Measurements from ENCODE around the gene ATF7. TPM values are rescaled to one million over a fixed set of nuclear protein-coding genes. Genes with fewer than 3 reads are reported as not detected.

The ATF7 gene
- total RNA-seq, 1 donor from 2014 or later: 61.2 TPM

DNA sequence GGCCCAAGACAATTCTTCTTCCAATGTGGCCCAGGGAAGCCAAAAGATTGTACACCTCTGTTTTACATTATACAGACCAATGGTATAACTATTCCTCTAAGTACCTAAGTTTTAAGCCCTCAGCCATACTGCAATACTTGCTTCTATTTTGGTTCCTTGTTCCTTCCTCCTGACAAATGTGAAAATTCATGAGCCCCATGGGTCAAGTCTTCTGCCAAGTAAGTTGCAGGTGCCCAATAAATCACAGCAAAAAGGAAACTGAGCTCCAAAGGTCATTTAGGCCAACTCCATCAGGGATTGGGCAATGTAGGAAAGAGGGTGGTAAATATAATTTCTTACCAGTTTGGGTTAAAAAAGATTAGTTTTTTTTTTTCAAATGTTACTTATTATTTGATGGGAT, 61.2 kb downstream of the ATF7 start:
- intact Hi-C loops (cut with DNase I): no loop called here

DNA sequence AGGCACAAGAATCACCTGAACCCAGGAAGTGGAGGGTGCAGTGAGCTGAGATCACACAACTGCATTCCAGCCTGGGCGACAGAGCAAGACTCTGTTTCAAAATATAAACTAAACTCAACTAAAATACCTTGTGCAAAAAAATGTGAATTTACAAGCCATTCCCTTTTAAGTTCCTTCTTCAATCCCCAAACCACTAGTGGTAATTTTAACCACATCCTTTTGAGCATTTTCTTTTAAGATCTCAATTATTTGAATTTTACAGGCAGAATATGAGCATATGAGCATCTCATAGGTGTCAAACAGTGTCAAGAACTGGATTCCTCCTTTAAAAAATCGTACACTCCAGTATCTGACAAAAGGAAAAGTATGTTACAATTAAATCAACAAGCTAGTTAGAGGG, 61.9 kb downstream of the ATF7 start:
- Histone ChIP-seq H3K9me3 (no peaks in the 10 kb centered on the region), H3K27me3 (ENCODE audit: low read depth) (no peaks in the 10 kb centered on the region), H3K36me3 (no peaks in the 10 kb centered on the region), H3K27ac (no peak overlapping the region), H3K4me3 (no peak overlapping the region), H3K4me1 (peaks cover 32% of the 10 kb centered on the region)
- no peak for ATAC-seq
- intact Hi-C loops (cut with DNase I): no loop called here
- TF ChIP-seq, protein P1, sequence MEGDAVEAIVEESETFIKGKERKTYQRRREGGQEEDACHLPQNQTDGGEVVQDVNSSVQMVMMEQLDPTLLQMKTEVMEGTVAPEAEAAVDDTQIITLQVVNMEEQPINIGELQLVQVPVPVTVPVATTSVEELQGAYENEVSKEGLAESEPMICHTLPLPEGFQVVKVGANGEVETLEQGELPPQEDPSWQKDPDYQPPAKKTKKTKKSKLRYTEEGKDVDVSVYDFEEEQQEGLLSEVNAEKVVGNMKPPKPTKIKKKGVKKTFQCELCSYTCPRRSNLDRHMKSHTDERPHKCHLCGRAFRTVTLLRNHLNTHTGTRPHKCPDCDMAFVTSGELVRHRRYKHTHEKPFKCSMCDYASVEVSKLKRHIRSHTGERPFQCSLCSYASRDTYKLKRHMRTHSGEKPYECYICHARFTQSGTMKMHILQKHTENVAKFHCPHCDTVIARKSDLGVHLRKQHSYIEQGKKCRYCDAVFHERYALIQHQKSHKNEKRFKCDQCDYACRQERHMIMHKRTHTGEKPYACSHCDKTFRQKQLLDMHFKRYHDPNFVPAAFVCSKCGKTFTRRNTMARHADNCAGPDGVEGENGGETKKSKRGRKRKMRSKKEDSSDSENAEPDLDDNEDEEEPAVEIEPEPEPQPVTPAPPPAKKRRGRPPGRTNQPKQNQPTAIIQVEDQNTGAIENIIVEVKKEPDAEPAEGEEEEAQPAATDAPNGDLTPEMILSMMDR (IDR thresholded peaks at IDR 0.05): no peak
- no peak for DNase-seq

More for the DNA sequence above, 61.2 kb downstream of the ATF7 start:
- H3K4me1 ChIP-seq: peaks cover 39% of the 10 kb centered on the region
- TF ChIP-seq, protein P1 (IDR thresholded peaks at IDR 0.05): no peak
- H3K27me3 ChIP-seq (ENCODE audit: low read depth): no peaks in the 10 kb centered on the region
- DNase-seq (no peak), ATAC-seq (no peak)
- H3K9me3 ChIP-seq: no peaks in the 10 kb centered on the region
- H3K4me3 ChIP-seq: no peak overlapping the region
- no peak overlapping the region for H3K27ac ChIP-seq
- H3K36me3 ChIP-seq: no peaks in the 10 kb centered on the region

DNA sequence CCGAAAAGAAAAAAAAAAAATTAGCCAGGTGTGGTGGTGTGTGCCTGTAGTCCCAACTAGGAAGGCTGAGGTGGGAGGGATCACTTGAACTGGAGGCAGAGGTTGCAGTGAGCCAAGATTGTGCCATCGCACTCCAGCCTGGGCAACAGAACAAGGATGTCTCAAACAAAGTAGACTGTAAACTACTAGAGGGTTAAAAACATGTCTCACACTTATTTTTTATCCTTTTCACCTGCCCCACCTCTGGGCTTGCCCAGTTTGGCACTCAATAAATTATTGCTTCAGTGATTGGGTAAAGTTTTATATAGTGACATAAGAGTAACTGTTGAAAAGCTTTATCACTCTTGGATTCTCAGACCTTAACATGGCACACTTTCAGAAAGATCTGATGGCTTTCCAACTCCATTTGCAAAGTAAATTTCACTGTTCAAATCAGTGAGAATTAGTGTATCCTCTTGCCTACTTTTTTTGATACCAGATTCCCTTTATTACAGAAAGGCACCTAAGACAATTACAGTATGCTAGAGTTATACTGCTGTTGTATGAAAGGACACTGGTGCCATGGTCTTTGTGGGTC, 62.6 kb downstream of the ATF7 start:
- no peak overlapping the region for H3K27ac ChIP-seq
- TF ChIP-seq, protein P1 (IDR thresholded peaks at IDR 0.05): no peak
- ATAC-seq (no peak), DNase-seq (no peak)
- H3K36me3 ChIP-seq: no peaks in the 10 kb centered on the region
- no peaks in the 10 kb centered on the region for H3K27me3 ChIP-seq (ENCODE audit: low read depth)
- no peak overlapping the region for H3K4me3 ChIP-seq
- intact Hi-C loops (cut with DNase I): no loop called here
- peaks cover 29% of the 10 kb centered on the region for H3K4me1 ChIP-seq
- no peaks in the 10 kb centered on the region for H3K9me3 ChIP-seq

DNA sequence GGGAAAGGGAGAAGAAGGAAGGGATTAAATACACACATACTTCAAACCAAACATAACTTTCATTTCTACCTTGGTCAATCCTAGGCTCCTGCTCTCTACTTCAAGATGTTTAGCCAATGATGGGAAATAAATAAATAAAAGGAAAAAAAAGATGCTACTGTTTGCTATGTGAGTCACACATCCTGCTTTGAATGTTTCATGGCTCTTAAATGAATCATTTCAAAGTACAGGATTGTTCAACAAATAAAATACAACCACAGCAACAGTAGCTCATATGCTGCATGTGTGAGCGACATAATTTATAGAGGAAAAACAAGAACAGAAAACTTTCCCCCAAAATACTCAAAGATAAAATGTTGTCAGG, 64.6 kb downstream of the ATF7 start:
- TF ChIP-seq, protein P1 (IDR thresholded peaks at IDR 0.05): no peak
- ATAC-seq (peak; percentile 49 to 76), DNase-seq (no peak)
- H3K27ac ChIP-seq: no peak overlapping the region
- no peaks in the 10 kb centered on the region for H3K27me3 ChIP-seq (ENCODE audit: low read depth)
- H3K4me1 ChIP-seq: peaks cover 29% of the 10 kb centered on the region
- intact Hi-C loops (cut with DNase I): no loop called here
- H3K36me3 ChIP-seq: no peaks in the 10 kb centered on the region
- H3K9me3 ChIP-seq: no peaks in the 10 kb centered on the region
- no peak overlapping the region for H3K4me3 ChIP-seq

DNA sequence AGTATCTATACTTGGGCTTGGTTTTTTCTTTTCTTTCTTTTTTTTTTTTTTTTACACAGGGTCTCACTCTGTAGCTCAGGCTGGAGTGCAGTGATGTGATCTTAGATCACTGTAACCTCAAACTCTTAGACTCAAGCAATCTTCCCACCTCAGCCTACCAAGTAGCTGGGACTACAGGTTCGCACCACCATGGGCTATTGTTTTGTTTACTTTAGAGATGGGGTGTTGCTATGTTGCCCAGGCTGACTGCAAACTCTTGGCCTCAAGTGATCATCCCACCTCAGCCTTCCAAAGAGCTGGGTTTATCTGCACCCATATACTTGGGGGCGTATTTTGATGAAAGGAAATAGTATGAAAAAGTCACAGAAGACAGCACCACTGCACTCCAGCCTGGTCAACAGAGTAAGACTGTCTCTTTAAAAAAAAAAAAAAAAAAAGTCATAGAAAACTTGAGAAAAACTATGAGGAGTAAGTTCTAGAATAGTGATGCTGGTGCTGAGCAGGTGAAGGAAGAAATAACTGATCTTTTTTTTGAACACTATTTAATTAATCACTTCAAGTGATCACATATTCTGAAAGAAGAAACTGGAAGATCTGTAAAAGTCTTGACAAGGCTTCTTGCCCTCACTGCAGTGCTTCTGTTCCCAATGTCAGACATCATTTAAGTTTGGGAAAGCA, 65.1 kb downstream of the ATF7 start:
- Histone ChIP-seq H3K9me3 (no peaks in the 10 kb centered on the region), H3K27ac (no peak overlapping the region), H3K4me3 (no peak overlapping the region), H3K36me3 (no peaks in the 10 kb centered on the region), H3K27me3 (ENCODE audit: low read depth) (no peaks in the 10 kb centered on the region), H3K4me1 (peaks cover 29% of the 10 kb centered on the region)
- TF ChIP-seq, protein P1 (IDR thresholded peaks at IDR 0.05): no peak
- ATAC-seq (no peak), DNase-seq (no peak)
- intact Hi-C loops (cut with DNase I): no loop called here
